ENCODE data around the gene OR10A6. TPM values are rescaled to one million over a fixed set of nuclear protein-coding genes. Genes with fewer than 3 reads are reported as not detected.

OR10A6 gene
- polyA plus RNA-seq, 2 of the 4 experiments (the other 2 are of a cell fraction), result not detected

DNA sequence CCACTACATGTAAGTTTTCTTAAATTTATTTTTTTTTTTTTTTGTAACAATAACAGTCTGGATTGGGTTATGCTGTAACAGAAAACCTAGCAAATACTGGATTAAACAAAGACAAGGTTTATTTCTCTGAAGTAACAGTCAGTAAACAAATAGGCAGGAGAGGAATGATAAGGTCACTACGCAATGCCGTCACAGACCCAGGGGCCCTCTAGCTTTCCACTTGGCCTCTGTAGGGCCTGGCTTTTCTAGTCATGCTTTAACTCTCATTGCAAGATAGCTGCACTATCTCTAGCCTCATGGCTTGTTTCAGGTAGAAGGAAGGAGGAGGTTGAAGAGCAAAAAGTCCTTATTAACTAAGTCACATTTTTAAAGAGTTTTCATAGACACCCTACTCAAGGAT, 6.5 kb downstream of the OR10A6 start:
- Histone ChIP-seq H3K4me2 (no peak overlapping the region), H3K27ac (no peak overlapping the region), H3K9me3 (no peaks in the 10 kb centered on the region), H3K4me3 (no peak overlapping the region), H3K4me1 (no peaks in the 10 kb centered on the region)
- ChIA-PET CTCF (interaction anchor here (0.6 to 0.7 kb wide), 3 partner anchors 16 to 748 kb away, joined by 3 to 4 read pairs (median 3); no protein-coding TSS in a partner anchor), POLR2A (no interaction called here)
- no peak for TF ChIP-seq MYC (IDR thresholded peaks at IDR 0.05; ENCODE audit: borderline replicate concordance, low read length)
- TF ChIP-seq JUNB (IDR thresholded peaks at IDR 0.05), result no peak
- no peak for TF ChIP-seq ZNF302 (CRISPR knock-in tag; IDR thresholded peaks at IDR 0.05)
- TF ChIP-seq FOXS1 (CRISPR knock-in tag; IDR thresholded peaks at IDR 0.05), result no peak
- TF ChIP-seq, protein P1, sequence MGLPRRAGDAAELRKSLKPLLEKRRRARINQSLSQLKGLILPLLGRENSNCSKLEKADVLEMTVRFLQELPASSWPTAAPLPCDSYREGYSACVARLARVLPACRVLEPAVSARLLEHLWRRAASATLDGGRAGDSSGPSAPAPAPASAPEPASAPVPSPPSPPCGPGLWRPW (IDR thresholded peaks at IDR 0.05), result no peak
- TF ChIP-seq JUN (IDR thresholded peaks at IDR 0.05), result no peak
- TF ChIP-seq, protein P2, sequence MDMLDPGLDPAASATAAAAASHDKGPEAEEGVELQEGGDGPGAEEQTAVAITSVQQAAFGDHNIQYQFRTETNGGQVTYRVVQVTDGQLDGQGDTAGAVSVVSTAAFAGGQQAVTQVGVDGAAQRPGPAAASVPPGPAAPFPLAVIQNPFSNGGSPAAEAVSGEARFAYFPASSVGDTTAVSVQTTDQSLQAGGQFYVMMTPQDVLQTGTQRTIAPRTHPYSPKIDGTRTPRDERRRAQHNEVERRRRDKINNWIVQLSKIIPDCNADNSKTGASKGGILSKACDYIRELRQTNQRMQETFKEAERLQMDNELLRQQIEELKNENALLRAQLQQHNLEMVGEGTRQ (IDR thresholded peaks at IDR 0.05), result no peak
- TF ChIP-seq, protein P3, sequence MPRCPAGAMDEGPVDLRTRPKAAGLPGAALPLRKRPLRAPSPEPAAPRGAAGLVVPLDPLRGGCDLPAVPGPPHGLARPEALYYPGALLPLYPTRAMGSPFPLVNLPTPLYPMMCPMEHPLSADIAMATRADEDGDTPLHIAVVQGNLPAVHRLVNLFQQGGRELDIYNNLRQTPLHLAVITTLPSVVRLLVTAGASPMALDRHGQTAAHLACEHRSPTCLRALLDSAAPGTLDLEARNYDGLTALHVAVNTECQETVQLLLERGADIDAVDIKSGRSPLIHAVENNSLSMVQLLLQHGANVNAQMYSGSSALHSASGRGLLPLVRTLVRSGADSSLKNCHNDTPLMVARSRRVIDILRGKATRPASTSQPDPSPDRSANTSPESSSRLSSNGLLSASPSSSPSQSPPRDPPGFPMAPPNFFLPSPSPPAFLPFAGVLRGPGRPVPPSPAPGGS (IDR thresholded peaks at IDR 0.05), result no peak
- no peak for TF ChIP-seq SREBF2 (IDR thresholded peaks at IDR 0.05)
- TF ChIP-seq CEBPB (IDR thresholded peaks at IDR 0.05), result no peak
- no peak for TF ChIP-seq RFX5 (IDR thresholded peaks at IDR 0.05)
- TF ChIP-seq, protein P4, sequence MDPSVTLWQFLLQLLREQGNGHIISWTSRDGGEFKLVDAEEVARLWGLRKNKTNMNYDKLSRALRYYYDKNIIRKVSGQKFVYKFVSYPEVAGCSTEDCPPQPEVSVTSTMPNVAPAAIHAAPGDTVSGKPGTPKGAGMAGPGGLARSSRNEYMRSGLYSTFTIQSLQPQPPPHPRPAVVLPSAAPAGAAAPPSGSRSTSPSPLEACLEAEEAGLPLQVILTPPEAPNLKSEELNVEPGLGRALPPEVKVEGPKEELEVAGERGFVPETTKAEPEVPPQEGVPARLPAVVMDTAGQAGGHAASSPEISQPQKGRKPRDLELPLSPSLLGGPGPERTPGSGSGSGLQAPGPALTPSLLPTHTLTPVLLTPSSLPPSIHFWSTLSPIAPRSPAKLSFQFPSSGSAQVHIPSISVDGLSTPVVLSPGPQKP (IDR thresholded peaks at IDR 0.05; ENCODE audit: low read depth, low read length), result no peak
- TF ChIP-seq GATA3 (IDR thresholded peaks at IDR 0.05; ENCODE audit: borderline replicate concordance), result no peak
- no peak for TF ChIP-seq ESRRA (IDR thresholded peaks at IDR 0.05; ENCODE audit: borderline replicate concordance, low read length)
- no peak for TF ChIP-seq RAD21 (conservative IDR thresholded peaks at IDR 0.05 in 1 of 2, IDR thresholded peaks at IDR 0.05 in 1 of 2)
- TF ChIP-seq EP300 (IDR thresholded peaks at IDR 0.05), result no peak
- no peak for TF ChIP-seq EHF (CRISPR knock-in tag; IDR thresholded peaks at IDR 0.05)
- TF ChIP-seq, protein P5, sequence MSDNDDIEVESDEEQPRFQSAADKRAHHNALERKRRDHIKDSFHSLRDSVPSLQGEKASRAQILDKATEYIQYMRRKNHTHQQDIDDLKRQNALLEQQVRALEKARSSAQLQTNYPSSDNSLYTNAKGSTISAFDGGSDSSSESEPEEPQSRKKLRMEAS (IDR thresholded peaks at IDR 0.05), result no peak
- TF ChIP-seq RNF2 (IDR thresholded peaks at IDR 0.05; ENCODE audit: borderline replicate concordance, low read depth), result no peak
- ATAC-seq, result no peak
- FAIRE-seq, result no peak
- DNase-seq (ENCODE audit: low read depth in 1 of 2, low spot score in 1 of 2), result no peak
- WGBS (ENCODE audit: missing lambda C conversion rate), result 70% methylated on average over 2 of the region's 2 CpGs

DNA sequence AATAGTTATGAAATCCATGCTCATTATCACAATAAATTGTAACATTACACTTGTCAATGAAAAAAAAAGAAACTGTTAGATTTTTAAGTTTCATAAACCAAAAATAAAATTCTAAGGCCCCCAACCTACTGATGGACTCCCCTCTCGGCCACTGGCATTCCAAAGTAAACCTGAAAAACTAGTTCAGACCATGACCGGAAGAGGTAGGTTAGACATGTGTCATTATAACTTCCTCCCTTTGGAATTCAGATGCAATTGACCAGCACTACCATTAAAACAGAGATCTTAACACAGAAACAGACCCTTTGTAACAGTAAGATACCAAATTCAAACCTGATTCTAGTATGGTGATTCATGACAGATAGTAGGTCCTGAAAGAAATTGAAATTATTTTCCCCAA, 12.9 kb downstream of the OR10A6 start:
- Histone ChIP-seq H3K4me2 (no peak overlapping the region), H3K27ac (no peak overlapping the region), H3K4me1 (no peaks in the 10 kb centered on the region), H3K4me3 (no peak overlapping the region), H3K9me3 (no peaks in the 10 kb centered on the region)
- 53% methylated on average over 2 of the region's 2 CpGs for WGBS (ENCODE audit: missing lambda C conversion rate)
- DNase-seq (ENCODE audit: low read depth in 1 of 2, low spot score in 1 of 2) (no peak), ATAC-seq (no peak), FAIRE-seq (no peak)
- CTCF ChIA-PET, result interaction anchor here (0.8 kb wide), 1 partner anchor 69 kb away, joined by 3 read pairs; the partner anchor contains the start of gene EIF3F
- POLR2A ChIA-PET, result no interaction called here
- no peak for TF ChIP-seq RARB (CRISPR knock-in tag; IDR thresholded peaks at IDR 0.05)
- no peak for TF ChIP-seq HOXB13 (CRISPR knock-in tag; IDR thresholded peaks at IDR 0.05; ENCODE audit: low read depth)
- TF ChIP-seq RCOR1 (IDR thresholded peaks at IDR 0.05; ENCODE audit: low read depth, low read length), result no peak
- no peak for TF ChIP-seq CBX2 (IDR thresholded peaks at IDR 0.05; ENCODE audit: borderline replicate concordance, low read depth)
- TF ChIP-seq SMC3 (IDR thresholded peaks at IDR 0.05), result no peak
- TF ChIP-seq, protein P4 (IDR thresholded peaks at IDR 0.05; ENCODE audit: low read depth, low read length), result no peak
- TF ChIP-seq, protein P2 (IDR thresholded peaks at IDR 0.05), result no peak
- TF ChIP-seq SREBF2 (IDR thresholded peaks at IDR 0.05), result no peak
- no peak for TF ChIP-seq RAD21 (conservative IDR thresholded peaks at IDR 0.05 in 1 of 2, IDR thresholded peaks at IDR 0.05 in 1 of 2)
- TF ChIP-seq TP53 (CRISPR knock-in tag; IDR thresholded peaks at IDR 0.05), result no peak
- TF ChIP-seq RNF2 (IDR thresholded peaks at IDR 0.05; ENCODE audit: borderline replicate concordance, low read depth), result no peak
- no peak for TF ChIP-seq MAZ (IDR thresholded peaks at IDR 0.05; ENCODE audit: borderline replicate concordance, low read depth, low read length)
- no peak for TF ChIP-seq ZC3H11A (IDR thresholded peaks at IDR 0.05)
- TF ChIP-seq PHF8 (IDR thresholded peaks at IDR 0.05; ENCODE audit: borderline replicate concordance, low read depth), result no peak
